Endothelial cell (in vitro differentiated cells): ENCODE measurements around the gene DUSP3. TPM values are rescaled to one million over a fixed set of nuclear protein-coding genes. Genes with fewer than 3 reads are reported as not detected.

Source experiments
- DNase-seq: peaks from one replicate; pipeline ENCODE4 v3.0.0; 2021; ENCODE audit warnings: low spot score
- H3K27ac Mint-ChIP-seq: one replicate; pipeline ENCODE4 v1.8.0; 2021; ENCODE audit warnings: mixed read lengths, inconsistent platforms; ENCODE audit not compliant: unreplicated experiment
- H3K27me3 Mint-ChIP-seq: one replicate; pipeline ENCODE4 v1.8.0; 2021; ENCODE audit warnings: mild to moderate bottlenecking, moderate library complexity, mixed read lengths, inconsistent platforms; ENCODE audit not compliant: unreplicated experiment
- H3K36me3 Mint-ChIP-seq: one replicate; pipeline ENCODE4 v1.8.0; 2021; ENCODE audit warnings: mild to moderate bottlenecking, low read depth, mixed read lengths, inconsistent platforms; ENCODE audit not compliant: unreplicated experiment
- H3K4me1 Mint-ChIP-seq: one replicate; pipeline ENCODE4 v1.8.0; 2021; ENCODE audit warnings: mild to moderate bottlenecking, mixed read lengths, inconsistent platforms; ENCODE audit not compliant: unreplicated experiment
- H3K4me3 Mint-ChIP-seq: one replicate; pipeline ENCODE4 v1.8.0; 2021; ENCODE audit warnings: mild to moderate bottlenecking, mixed read lengths, inconsistent platforms; ENCODE audit not compliant: unreplicated experiment
- H3K9me3 Mint-ChIP-seq: one replicate; pipeline ENCODE4 v1.8.0; 2021; ENCODE audit warnings: mixed read lengths, inconsistent platforms; ENCODE audit not compliant: unreplicated experiment
- long read RNA-seq: library from polyadenylated mRNA; unstranded; transcript quantifications from one replicate; pipeline ENCODE4 v2.0.0, GENCODE V29; 2020; ENCODE audit not compliant: unreplicated experiment
- total RNA-seq: library from RNA; stranded (reverse); fragmentation: NEBNext Ultra II Directional; extraction: Animal tissue kit (Norgen Biotek cat#: 25700); gene quantifications from one replicate; pipeline ENCODE4 v1.2.1, GENCODE V29; 2021; ENCODE audit not compliant: unreplicated experiment
- TF ChIP-seq, protein P1 (sequence below): fragments of 200-600 bp; sonication (generic); IDR thresholded peaks from one replicate; pipeline ENCODE4 v1.5.0; 2021; ENCODE audit warnings: antibody characterized with exemption; ENCODE audit not compliant: unreplicated experiment

Gene DUSP3
- 41.4 TPM for total RNA-seq
- long read RNA-seq, full-length matches to known transcripts = 18 of 21 reads
- long read RNA-seq, partial matches to known transcripts = 1 of 21 reads
- long read RNA-seq, other reads (novel, unspliced or antisense) = 2 of 21 reads

DNA sequence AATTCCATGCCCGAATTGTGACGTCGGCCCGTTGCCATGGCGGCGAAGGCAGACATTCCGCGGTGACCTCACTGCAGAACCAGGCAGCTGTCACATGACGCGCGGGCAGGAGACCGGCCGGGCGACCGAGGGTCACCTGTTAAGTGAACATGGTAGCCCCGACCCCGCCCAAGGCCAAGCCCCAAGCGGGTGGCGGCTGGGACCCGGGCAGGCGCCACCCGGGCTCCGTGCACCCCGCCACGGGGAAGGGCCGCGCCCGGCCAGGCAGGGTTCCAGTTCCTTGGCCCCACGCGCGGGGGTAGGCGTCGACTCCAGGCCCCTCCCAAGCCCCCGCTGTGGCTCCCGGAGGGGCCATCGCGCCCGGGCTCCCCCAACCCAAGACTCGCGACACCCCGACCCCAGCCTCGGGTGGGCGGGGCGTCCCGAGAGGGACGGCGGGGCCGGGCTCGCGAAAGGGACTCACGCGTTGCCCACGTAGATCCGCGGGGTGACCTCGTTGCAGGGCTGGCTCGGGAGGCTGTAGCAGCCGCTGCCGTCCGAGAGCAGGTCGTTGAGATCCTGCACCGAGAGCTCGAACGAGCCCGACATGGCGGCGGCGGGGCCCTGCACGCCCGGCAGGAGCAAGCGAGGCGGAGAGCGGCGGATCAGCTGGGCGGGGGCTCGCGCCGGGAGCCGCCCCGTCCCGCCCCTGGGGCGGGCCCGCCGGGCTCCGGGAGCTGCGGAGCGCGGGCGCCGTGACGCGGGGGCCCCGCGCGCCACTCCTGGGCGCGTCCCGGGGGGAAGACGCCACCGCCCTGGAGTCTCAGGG is at the start of gene DUSP3:
Gene DUSP3, minus strand, starts transcription at position 641 of the 808 bp plus-strand sequence. Its CDS starts 53 bp downstream, at position 588.
- DNase-seq = peak; percentile 94
- H3K27ac Mint-ChIP-seq = peak within 1 kb of the TSS; percentile 96
- H3K36me3 Mint-ChIP-seq = peaks cover 5% of the 10 kb centered on the region
- H3K4me3 Mint-ChIP-seq = peak within 1 kb of the TSS; percentile 91
- H3K27me3 Mint-ChIP-seq = peaks cover 9% of the 10 kb centered on the region
- TF ChIP-seq, protein P1, sequence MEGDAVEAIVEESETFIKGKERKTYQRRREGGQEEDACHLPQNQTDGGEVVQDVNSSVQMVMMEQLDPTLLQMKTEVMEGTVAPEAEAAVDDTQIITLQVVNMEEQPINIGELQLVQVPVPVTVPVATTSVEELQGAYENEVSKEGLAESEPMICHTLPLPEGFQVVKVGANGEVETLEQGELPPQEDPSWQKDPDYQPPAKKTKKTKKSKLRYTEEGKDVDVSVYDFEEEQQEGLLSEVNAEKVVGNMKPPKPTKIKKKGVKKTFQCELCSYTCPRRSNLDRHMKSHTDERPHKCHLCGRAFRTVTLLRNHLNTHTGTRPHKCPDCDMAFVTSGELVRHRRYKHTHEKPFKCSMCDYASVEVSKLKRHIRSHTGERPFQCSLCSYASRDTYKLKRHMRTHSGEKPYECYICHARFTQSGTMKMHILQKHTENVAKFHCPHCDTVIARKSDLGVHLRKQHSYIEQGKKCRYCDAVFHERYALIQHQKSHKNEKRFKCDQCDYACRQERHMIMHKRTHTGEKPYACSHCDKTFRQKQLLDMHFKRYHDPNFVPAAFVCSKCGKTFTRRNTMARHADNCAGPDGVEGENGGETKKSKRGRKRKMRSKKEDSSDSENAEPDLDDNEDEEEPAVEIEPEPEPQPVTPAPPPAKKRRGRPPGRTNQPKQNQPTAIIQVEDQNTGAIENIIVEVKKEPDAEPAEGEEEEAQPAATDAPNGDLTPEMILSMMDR = no peak
- H3K4me1 Mint-ChIP-seq = peaks cover 21% of the 10 kb centered on the region
- no peaks in the 10 kb centered on the region for H3K9me3 Mint-ChIP-seq

DNA sequence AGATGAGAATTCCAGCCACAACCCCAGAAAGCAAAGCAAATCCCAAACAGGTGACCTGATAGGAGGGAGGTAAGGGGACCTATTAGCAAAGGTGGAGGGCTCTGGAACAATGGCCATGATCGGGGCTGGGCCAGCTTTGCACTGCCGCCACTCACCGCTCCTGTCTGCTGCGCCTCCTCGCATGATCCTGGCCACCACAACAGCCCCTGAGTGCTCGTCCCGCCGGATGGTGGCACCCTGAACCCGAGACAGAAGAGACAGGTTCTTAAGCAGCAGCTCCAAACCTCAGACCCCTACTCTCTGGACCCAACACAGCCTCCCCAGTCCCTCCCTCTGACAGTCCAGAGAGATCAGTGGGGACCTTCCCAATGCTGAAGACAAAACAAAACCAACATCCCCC is 48.8 kb upstream of the DUSP3 start:
- TF ChIP-seq, protein P1 = no peak
- H3K9me3 Mint-ChIP-seq = no peaks in the 10 kb centered on the region
- no peak overlapping the region for H3K4me3 Mint-ChIP-seq
- H3K27ac Mint-ChIP-seq = no peak overlapping the region
- H3K4me1 Mint-ChIP-seq = peaks cover 23% of the 10 kb centered on the region
- peaks cover 10% of the 10 kb centered on the region for H3K27me3 Mint-ChIP-seq
- DNase-seq = no peak
- peaks cover 4% of the 10 kb centered on the region for H3K36me3 Mint-ChIP-seq

DNA sequence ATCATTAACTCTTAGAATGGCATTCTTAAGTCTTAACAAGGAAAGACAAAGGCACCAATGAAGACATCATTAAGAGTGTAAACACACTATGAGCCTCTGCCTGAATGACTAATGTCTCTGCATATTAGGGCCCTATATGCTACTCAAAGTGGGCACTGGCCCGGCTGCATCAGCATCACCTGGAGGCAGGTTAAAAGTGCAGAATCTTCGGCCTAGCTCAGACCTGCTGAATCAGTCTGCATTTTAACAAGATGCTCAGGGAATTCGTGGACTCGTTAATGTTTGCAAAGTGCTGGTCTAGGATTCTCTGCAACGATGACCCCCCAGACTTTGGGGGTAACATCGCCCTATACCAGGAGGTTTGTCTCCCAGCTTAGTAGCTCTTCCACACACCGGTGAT is 47.4 kb upstream of the DUSP3 start:
- H3K4me3 Mint-ChIP-seq = no peak overlapping the region
- H3K4me1 Mint-ChIP-seq = peaks cover 23% of the 10 kb centered on the region
- TF ChIP-seq, protein P1 = no peak
- peaks cover 10% of the 10 kb centered on the region for H3K27me3 Mint-ChIP-seq
- no peaks in the 10 kb centered on the region for H3K9me3 Mint-ChIP-seq
- H3K27ac Mint-ChIP-seq = no peak overlapping the region
- no peak for DNase-seq
- no peaks in the 10 kb centered on the region for H3K36me3 Mint-ChIP-seq

DNA sequence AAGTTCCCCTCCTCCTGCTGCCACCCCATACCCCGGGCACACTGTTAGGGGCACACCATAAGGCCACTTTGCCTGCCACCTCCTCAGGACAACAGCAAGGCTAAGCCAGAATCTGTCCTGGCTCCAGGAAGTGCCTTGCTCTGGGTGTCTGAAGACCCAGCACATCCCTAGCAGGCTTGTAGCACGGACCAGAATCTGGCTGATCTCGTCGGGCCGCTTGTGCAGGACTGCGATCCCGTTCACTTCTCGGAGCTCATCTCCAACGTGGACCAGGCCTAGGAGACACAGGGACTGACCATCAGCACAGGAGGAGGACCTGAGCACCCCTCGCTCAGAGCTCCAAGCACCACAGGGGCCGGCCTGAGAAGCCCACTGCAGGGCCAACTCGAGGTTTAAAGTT is 46.8 kb upstream of the DUSP3 start:
- TF ChIP-seq, protein P1 = no peak
- H3K36me3 Mint-ChIP-seq = no peaks in the 10 kb centered on the region
- H3K4me3 Mint-ChIP-seq = no peak overlapping the region
- H3K27ac Mint-ChIP-seq = no peak overlapping the region
- no peaks in the 10 kb centered on the region for H3K9me3 Mint-ChIP-seq
- H3K27me3 Mint-ChIP-seq = peaks cover 6% of the 10 kb centered on the region
- DNase-seq = no peak
- H3K4me1 Mint-ChIP-seq = peaks cover 20% of the 10 kb centered on the region

DNA sequence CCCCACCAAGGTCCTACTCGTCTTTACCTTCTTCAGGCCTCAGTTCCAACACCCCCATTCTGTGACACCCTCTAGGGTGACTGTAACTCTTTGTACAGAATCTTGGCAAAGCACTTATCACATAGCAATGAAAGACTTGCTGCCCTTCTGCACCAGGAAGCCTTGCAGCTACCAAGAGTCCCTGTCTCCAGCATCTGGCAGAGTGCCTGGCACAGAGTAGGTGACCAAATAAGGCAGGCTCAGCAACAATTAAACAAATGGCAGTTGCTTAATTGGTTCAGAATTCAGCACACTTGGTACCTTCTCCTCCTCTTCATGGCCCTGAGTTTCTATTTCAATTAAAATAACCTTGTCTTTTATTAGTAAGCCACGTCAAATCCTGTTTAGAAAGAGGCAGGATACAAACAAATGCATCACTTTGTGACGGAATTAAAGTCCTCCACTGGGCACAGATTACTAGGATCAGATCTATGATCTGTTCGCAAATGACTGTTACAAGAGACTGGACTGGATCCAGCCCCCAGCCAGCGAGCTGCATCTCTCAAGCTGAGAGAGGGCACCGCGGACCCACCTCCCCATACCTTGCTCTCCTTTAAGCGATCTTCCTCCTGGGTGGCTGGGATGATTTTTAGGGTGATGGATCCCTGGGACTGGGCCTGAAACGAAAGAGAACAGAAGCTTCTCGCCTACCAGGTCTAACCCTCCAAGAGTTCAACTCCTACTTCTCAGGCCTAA is 44.7 kb upstream of the DUSP3 start:
- H3K27me3 Mint-ChIP-seq = peaks cover 7% of the 10 kb centered on the region
- TF ChIP-seq, protein P1 = no peak
- no peak overlapping the region for H3K4me3 Mint-ChIP-seq
- H3K4me1 Mint-ChIP-seq = peaks cover 19% of the 10 kb centered on the region
- no peak for DNase-seq
- H3K27ac Mint-ChIP-seq = no peak overlapping the region
- no peaks in the 10 kb centered on the region for H3K9me3 Mint-ChIP-seq
- H3K36me3 Mint-ChIP-seq = no peaks in the 10 kb centered on the region
